CD4-positive, alpha-beta T cell treated with Interleukin-1 beta for 1 hour (primary cell): ENCODE results near the gene CCNB1IP1.
"Not testable (repeated sequence)": the region's sequence is repeated elsewhere in the genome, so short reads cannot be mapped to it uniquely, and the experiment has no call there.

Source experiments
- DNase-seq, 2 donors: peaks; one replicate each; pipeline ENCODE4 v3.0.0-alpha.2; 2020 to 2022

Gene CCNB1IP1

DNA sequence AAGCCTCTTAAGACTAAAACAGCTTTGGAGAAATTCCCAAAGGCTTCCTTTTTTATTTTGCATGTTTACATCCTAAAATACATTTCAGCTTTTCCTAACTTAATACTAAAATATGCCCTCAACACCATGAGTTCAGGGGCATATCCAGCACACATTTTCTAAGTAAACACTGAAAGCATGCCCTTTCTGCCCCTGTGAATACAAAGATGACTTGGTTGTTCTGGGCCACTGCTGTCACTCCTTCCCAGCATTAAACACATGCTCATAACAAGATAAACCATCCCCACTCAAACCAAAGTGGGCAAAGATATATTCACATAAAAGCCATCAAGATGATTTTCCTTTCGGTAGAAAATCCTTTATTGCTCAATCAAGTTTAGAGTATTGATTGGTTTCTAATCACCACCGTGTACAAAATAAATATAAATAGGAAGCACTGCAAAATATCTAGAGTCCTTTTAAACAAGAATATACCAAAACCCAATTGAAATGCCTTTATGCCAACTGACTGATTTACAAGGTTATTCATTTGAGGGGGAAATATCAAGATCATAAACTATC lies 1.9 kb downstream of the CCNB1IP1 start:
- no peak for DNase-seq

GRCh38 chr14:20329355-20329754 lies 3.7 kb downstream of the CCNB1IP1 start:
- DNase-seq: no peak

DNA sequence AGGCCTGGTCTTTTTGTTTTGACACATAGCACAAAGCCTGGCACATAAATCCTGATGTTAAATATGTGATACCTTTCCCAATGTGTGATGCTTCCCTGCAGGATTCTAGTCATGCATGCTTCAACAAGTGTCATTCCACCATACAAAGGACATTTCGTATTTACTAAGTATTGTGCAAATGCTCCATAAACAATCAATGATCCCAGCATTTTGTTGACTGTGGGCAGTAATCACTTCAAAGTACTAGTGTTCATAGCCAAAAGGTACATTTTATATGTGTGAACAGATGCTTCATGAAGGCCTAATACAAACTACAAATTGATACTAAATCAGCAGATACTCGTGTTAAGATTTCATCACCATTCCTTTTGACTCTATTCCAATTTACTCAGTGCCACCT lies 4.4 kb downstream of the CCNB1IP1 start:
- no peak for DNase-seq

DNA sequence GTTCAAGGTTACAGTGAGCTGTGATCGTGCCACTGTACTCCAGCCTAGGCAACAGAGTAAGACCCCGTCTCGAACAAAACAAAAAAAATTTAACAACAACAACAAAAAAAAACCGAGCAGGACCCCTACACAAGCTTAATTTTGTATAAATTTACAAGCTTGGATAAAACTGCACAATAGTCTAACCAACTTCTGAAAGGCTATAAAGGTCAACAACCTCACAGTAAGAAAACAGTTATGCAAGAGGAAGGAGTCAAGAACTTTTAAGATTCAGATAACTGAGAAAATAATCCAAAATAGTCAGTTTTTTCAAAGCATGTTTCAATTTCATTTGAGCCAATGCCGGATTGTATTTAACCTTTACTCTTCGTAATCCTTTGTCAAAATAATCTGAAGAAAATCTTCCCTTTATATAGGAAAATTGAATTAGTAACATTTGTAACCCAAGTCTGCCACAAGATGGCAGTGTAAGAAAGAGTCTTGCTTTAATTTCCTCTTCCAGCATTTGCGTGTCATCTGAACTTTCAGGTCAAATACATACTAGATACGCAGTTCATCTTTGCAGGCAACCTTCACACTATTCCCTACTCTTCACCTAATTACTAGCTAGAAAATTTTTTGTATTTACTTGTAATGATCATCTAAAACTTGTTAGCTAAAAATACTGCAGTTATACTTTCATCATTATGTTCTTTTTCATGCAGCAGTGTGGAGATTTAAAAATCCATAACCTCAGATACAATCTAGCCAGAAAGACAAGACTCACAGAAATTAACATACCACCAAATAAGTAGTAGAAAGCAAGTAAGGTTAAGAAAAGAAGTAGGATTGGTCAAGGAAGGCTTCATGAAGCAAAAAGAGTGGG lies 5.8 kb downstream of the CCNB1IP1 start:
- DNase-seq: peak in 1 of 2 donors; percentile 77

- no peak for DNase-seq
Observed at GRCh38 chr14:20317720-20318119, 15.4 kb downstream of the CCNB1IP1 start.

DNA sequence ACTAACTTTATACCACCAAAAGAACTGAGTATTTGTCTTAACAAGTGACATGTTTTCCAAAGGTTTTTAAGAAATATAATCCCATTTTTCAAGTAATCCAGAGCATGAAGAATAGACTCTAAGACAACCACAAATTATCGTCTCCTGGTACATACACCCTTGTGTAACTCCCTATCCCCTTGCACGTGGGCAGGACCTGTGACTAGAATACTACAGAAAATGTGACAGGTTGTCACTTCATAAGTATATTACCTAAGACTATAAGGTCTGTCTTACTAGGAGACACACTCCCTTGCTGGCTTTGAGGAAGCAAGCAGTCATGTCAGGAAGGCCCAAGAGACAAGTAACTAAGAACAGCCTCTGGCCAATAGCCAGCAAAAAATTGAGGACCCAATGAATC lies 19.1 kb downstream of the CCNB1IP1 start:
- no peak for DNase-seq

- DNase-seq: no peak
Observed at GRCh38 chr14:20306079-20306423, 27.0 kb downstream of the CCNB1IP1 start.

DNA sequence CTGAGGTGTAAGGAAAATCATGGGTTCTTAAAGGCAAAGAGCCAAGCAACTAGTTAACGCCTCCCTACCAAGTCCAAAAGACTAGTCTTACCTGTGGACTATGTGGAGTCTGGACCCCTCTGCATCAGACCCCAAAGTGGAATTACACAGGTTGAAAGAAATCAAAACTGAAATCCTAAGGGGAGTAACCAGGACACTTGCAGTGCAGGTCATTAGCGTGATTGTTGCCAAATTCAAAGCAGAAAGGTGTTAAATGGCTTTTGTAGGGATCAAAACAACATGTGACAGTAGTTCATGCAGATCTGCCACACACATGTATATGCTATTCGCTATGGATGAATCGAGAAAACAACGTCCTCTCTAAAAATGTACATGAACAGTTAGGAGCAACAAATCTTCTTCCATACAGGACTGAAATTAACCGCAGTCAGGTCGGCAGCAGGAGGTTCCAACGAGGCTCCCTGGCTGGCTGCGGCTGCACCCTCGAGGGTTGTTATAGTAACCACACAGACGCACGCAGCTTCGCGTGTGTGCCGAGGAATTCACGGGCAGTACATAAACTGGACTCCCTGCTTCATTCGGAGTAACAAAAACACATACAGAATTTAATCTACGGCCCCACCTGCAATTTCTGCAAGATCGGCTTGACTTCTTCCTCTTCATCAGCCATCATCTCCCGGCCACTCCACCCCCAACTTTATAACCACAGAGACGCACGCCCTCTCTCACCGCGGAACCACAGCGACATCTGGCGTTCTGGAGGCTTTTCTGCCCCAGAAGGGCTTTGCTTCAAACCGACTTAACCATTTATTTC lies 27.6 kb downstream of the CCNB1IP1 start, which contains the start of gene TTC5:
Gene TTC5, minus strand, starts transcription at position 687 of the 814 bp plus-strand sequence. Its CDS starts 14 bp downstream, at position 673.
- peak; percentile 86 to 92 for DNase-seq

DNA sequence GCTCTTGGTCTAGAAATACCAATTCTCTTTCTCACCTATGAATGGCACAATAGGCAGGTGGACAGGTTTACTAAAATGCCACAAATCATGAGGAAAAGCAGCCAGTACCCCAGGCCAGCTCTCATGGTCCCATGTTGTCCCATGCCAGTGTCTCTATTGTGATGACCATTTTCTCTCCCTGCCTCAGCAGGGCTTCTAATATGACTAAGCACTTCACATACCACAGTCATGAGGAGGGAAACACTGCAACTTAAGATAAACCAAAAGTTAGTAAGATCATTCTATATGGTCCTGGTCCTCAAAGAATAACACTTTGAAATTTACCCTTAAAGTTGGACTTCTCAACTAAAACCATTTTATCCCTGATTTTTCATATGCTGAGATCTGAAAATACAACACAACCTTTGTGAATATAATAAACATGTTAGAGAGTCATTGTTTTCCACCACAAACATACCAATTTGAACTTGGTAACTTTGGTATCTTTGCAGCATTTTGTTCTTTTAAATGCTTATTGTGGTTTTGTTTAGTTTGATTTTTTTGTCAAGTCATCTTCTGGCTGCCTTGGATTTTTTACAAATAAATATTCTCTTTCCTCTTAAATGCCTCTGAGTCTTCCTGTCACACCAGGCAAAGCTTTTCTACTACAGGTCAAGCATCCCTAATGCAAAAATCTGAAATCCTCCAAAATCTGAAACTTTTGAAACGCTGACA lies 30.9 kb downstream of the CCNB1IP1 start:
- DNase-seq: no peak

DNA sequence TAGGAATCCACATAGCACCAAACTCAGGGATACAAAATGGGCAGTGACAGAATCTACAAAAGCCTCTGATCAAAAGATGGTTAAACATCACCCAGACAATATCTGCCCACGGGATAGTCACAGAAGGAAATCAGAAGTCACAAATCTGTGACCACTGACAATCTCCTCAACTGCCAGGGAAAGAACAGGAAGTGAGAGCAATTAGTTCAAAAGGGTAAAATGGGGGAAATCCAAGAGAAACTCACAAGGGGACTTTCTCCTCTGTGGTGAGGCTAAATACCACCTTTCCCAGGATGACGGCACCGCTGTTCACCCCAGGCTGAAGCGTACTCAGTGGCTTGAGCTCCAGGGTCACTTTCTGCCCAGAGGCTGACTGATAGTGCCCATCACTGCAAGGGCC lies 38.0 kb downstream of the CCNB1IP1 start:
- DNase-seq: peak in 1 of 2 donors; percentile 2

DNA sequence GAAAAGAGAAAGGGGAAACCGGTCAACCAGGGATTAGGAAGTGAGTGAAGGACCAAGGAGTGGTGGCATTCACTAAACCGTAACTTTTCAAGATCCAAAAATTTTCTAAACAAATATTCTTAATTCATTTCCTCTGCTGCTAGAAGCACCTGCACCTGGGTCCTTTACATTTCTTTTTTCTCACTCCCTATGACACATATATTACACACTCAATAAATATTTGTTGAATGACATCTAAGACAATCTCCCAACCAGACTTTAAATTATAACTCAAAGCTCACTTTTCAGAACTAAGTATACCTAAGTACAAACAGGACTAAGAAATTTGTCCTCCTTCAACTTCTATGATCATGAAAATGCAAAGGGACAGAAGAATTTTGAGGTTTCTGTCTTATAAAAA lies 38.4 kb downstream of the CCNB1IP1 start:
- DNase-seq: no peak

DNA sequence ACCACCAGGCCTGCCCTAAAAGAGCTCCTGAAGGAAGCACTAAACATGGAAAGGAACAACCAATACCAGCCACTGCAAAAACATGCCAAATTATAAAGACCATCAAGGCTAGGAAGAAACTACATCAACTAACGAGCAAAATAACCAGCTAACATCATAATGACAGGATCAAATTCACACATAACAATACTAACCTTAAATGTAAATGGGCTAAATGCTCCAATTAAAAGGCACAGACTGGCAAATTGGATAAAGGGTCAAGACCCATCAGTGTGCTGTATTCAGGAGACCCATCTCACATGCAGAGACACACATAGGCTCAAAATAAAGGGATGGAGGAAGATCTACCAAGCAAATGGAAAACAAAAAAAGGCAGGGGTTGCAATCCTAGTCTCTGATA lies 51.1 kb downstream of the CCNB1IP1 start:
- DNase-seq: not testable (repeated sequence)

DNA sequence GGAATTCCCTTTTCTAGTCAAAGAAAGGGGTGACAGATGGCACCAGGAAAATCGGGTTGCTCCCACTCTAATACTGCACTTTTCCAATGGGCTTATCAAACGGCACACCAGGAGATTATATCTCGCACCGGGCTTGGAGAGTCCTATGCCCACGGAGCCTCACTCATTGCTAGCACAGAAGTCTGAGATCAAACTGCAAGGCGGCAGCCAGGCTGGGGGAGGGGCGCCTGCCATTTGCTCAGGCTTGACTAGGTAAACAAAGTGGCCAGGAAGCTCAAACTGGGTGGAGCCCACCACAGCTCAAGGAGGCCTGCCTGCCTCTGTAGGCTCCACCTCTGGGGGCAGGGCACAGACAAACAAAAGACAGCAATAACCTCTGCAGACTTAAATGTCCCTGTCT lies 52.8 kb downstream of the CCNB1IP1 start:
- not testable (repeated sequence) for DNase-seq

DNA sequence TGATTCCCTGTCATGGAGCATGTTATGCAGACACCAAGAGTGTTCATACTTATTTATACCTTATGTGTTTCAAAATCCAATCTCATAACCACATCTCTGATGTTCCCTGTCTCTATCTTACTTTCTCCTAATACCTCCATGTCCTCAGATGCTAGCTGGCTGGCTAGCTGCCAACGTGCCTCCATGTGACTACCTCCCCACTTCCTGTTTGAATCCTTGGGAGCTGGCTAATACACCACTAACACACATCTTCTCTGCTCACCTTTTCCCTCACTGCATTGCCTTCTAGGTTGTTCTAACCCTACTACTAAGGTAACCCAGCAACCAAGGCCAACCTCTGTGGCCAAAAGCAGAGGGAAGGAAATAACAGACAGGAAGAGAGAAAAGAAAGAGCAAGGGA lies 54.7 kb downstream of the CCNB1IP1 start:
- DNase-seq: peak in 1 of 2 donors; percentile 25

GRCh38 chr14:20277409-20277808 lies 55.7 kb downstream of the CCNB1IP1 start:
- no peak for DNase-seq

DNA sequence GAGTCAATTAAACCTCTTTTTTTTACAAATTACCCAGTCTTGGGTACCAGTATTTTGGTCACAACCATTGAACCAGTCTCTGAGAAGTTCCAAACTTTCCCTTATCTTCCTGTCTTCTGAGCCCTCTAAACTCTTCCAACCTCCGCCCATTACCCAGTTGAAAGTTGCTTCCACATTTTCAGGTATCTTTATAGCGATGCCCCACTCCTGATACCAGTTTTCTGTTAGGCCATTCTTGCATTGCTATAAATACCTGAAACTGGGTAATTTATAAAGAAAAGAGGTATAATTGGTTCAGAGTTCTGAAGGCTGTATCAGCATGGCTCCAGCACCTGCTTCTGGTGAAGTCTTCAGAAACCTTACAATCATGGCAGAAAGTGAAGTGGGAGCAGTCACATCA lies 59.0 kb downstream of the CCNB1IP1 start:
- no peak for DNase-seq

GRCh38 chr14:20264361-20264760 lies 68.7 kb downstream of the CCNB1IP1 start:
- DNase-seq: not testable (repeated sequence)

GRCh38 chr14:20262642-20263128 lies 70.4 kb downstream of the CCNB1IP1 start:
- DNase-seq: no peak
